Measurements from ENCODE around the gene HSF4. TPM values are rescaled to one million over a fixed set of nuclear protein-coding genes. Genes with fewer than 3 reads are reported as not detected.
"Not testable (repeated sequence)": the region's sequence is repeated elsewhere in the genome, so short reads cannot be mapped to it uniquely, and the experiment has no call there.

HSF4 gene, protein sequence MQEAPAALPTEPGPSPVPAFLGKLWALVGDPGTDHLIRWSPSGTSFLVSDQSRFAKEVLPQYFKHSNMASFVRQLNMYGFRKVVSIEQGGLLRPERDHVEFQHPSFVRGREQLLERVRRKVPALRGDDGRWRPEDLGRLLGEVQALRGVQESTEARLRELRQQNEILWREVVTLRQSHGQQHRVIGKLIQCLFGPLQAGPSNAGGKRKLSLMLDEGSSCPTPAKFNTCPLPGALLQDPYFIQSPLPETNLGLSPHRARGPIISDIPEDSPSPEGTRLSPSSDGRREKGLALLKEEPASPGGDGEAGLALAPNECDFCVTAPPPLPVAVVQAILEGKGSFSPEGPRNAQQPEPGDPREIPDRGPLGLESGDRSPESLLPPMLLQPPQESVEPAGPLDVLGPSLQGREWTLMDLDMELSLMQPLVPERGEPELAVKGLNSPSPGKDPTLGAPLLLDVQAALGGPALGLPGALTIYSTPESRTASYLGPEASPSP
- total RNA-seq (2014; rRNA removed; shearing (Covaris generic)) = 1.6 and 4.0 TPM in 2 replicates

DNA sequence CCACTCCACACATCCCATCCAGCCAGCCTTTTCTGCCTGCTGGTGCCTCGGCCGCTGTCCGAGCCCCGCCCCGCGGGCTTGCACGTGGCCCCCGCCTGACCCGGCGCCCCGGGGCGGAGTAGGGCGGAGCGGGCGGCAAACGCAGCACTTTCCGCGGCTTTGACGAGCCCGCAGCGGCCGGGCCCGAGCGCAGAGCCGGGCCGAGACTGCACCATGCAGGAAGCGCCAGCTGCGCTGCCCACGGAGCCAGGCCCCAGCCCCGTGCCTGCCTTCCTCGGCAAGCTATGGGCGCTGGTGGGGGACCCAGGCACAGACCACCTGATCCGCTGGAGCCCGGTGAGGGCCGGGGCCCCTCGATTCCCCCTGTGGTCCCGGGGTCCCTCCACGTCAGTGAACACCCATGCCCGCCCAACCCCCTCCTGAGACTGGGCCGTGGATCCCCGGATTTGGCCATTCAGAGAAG, at the start of gene HSF4:
HSF4 (plus strand) TSS at position 147 of the 463 bp plus-strand sequence; CDS start at position 214, 67 bp downstream.
- no peaks in the 10 kb centered on the region for H3K36me3 ChIP-seq (replicated peaks; ENCODE audit: control insufficient read depth, insufficient read depth, low read length)
- peak within 1 kb of the TSS; percentile 43 for H3K4me3 ChIP-seq (ENCODE audit: insufficient read depth, low read depth, low read length)
- H3K27me3 ChIP-seq (ENCODE audit: control insufficient read depth, insufficient read depth, low read length) = peaks cover 99% of the 10 kb centered on the region
- peak; percentile 90 for DNase-seq

DNA sequence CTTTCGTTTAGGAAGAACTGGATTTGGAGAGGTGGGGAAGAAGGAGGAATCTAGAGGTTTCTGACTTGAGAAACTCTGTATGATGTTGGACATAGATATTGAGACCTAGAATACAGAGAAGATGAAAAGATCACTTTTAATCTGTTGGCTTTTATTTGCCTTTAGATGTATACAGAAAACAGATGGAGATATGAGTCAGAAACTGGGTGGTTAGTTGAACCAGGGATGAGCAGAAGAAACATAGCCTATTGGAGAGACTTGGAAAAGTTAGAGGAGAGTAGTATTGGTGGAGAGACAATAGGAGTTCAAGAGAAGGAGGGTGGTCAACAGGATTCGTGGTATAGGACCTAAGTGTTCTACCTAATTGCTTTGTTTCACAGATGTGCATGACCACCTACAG, 49.8 kb upstream of the HSF4 start:
- DNase-seq = no peak
- Histone ChIP-seq H3K4me3 (ENCODE audit: insufficient read depth, low read depth, low read length) (no peak overlapping the region), H3K27me3 (ENCODE audit: control insufficient read depth, insufficient read depth, low read length) (no peaks in the 10 kb centered on the region), H3K36me3 (replicated peaks; ENCODE audit: control insufficient read depth, insufficient read depth, low read length) (no peaks in the 10 kb centered on the region)

DNA sequence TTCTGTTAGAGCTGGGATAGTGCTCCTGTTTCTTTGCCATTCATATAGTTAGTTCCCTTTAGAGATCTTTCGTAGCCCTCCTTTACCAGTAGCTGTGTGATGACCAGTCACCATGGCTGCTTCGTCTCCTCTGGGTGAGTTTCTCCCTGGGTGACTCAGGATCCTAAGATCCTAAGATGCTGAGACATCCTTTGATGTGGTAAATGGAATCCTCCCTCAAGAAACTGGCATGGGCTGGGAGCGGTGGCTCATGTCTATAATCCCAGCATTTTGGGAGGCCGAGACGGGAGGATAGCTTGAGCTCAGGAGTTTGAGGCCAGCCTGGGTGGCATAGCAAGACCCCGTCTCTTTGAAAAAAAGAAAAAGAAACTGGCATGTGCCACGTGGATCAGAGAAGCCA, 48.9 kb upstream of the HSF4 start:
- Histone ChIP-seq H3K36me3 (replicated peaks; ENCODE audit: control insufficient read depth, insufficient read depth, low read length) (peaks cover 2% of the 10 kb centered on the region), H3K27me3 (ENCODE audit: control insufficient read depth, insufficient read depth, low read length) (no peaks in the 10 kb centered on the region), H3K4me3 (ENCODE audit: insufficient read depth, low read depth, low read length) (no peak overlapping the region)
- DNase-seq = no peak

DNA sequence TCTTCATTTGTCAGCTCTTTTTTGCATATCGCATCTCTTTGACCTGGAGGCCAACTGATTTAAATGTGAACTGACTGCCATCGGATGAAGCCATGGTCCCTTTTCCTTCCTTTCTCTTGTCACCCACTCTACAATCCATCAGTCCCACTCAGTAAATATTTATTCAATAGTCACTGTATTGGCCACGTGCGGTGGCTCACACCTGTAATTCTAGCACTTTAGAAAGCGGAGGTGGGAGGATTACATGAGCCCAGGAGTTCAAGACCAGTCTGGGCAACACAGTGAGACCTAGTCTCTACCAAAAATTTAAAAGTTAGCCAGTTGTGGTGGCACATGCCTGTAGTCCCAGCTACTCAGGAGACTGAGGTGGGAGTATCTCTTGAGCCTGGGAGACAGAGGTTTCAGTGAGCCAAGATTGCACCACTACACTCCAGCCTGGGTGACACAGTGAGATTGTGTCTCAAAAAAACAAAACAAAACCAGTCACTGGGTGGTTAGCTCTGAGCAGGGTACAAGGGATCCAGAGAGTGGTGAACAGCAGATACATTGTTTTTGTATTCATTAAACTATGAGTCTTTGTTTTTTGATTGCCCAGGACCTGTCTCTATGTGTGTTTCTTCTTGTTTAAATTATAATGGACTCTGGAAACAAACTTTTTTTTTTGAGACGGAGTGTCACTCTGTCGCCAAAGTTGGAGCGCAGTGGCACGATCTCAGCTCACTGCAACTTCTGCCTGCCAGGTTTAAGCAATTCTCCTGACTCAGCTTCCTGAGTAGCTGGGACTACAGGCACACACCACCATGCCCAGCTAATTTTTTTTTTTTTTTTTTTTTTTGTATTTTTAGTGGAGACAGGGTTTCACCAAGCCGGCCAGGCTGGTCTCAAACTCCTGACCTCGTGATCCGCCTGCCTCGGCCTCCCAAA, 47.9 kb upstream of the HSF4 start:
- H3K36me3 ChIP-seq (replicated peaks; ENCODE audit: control insufficient read depth, insufficient read depth, low read length) = peaks cover 2% of the 10 kb centered on the region
- no peak overlapping the region for H3K4me3 ChIP-seq (ENCODE audit: insufficient read depth, low read depth, low read length)
- DNase-seq = no peak
- no peaks in the 10 kb centered on the region for H3K27me3 ChIP-seq (ENCODE audit: control insufficient read depth, insufficient read depth, low read length)

DNA sequence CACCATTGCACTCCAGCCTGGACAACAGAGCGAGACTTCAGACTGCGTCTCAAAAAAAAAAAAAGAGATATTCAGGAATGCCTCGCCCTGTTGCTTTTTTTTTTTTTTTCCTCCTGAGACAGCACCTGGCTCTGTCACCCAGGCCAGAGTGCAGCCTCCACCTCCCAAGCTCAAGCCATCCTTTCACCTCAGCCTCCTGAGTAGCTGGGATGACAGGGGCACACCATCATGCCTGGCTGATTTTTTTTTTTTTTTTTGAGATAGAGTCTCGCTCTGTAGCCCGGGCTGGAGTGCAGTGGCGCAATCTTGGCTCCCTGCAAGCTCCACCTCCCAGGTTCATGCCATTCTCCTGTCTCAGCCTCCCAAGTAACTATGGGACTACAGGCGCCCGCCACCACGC, 46.8 kb upstream of the HSF4 start:
- Histone ChIP-seq H3K36me3 (replicated peaks; ENCODE audit: control insufficient read depth, insufficient read depth, low read length) (peaks cover 4% of the 10 kb centered on the region), H3K27me3 (ENCODE audit: control insufficient read depth, insufficient read depth, low read length) (no peaks in the 10 kb centered on the region), H3K4me3 (ENCODE audit: insufficient read depth, low read depth, low read length) (no peak overlapping the region)
- DNase-seq = no peak

DNA sequence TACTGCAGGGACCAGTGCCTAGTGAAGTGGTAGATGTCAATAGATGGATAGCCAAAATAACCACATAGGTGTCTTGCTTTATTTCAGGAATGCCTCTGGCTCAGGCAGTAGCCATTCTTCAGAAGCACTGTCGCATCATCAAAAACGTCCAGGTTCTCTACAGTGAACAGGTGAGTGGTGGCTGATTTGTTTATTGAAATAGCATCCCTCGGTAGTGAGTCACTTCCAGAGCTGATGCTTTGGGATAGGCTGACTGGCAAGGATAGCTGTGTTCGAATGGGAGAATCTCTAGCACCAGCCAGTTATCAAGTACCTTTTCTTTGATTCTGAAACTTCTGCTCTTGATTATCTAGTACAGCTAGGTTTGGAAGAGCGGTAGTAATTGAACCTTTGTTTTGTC, 44.5 kb upstream of the HSF4 start:
- peaks cover 5% of the 10 kb centered on the region for H3K36me3 ChIP-seq (replicated peaks; ENCODE audit: control insufficient read depth, insufficient read depth, low read length)
- no peak for DNase-seq
- H3K27me3 ChIP-seq (ENCODE audit: control insufficient read depth, insufficient read depth, low read length) = no peaks in the 10 kb centered on the region
- H3K4me3 ChIP-seq (ENCODE audit: insufficient read depth, low read depth, low read length) = no peak overlapping the region

DNA sequence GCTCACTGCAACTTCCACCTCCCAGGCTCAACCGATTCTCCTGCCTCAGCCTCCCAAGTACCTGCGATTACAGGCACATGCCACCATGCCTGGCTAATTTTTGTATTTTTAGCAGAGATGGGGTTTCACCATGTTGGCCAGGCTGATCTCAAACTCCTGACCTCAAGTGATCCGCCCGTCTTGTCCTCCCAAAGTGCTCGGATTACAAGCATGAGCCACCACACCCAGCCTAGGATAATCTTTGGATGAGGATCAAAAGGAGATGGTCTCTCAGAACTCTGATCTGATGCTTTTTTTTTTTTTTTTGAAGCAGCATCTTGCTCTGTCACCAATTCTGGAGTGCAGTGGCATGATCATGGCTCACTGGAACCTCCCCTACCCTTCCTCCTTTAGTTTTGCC, 41.7 kb upstream of the HSF4 start:
- not testable (repeated sequence) for H3K27me3 ChIP-seq (ENCODE audit: control insufficient read depth, insufficient read depth, low read length); DNase-seq; H3K4me3 ChIP-seq (ENCODE audit: insufficient read depth, low read depth, low read length); H3K36me3 ChIP-seq (replicated peaks; ENCODE audit: control insufficient read depth, insufficient read depth, low read length)

DNA sequence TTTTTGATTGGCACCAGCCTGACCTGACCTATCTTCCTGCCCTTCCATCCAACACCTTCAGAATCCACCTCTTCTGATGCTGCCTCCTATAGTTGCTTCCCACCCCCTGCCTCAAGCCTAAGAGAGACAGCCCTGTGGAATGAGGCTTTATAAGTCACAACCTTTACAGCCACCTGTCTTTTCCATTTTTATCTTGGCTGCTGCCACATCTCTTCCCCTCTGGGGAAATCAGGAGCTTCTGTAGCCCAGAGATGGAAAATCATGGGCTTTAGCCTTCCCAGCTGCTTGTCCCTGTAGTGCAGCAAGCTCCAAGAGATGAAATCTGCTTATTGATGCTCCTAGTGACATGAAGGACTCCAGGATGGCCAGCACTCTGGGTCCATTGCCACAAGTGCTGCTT, 36.1 kb upstream of the HSF4 start:
- no peak for DNase-seq
- Histone ChIP-seq H3K27me3 (ENCODE audit: control insufficient read depth, insufficient read depth, low read length) (no peaks in the 10 kb centered on the region), H3K36me3 (replicated peaks; ENCODE audit: control insufficient read depth, insufficient read depth, low read length) (peaks cover 5% of the 10 kb centered on the region; the same call in 1 of the 2 replicates), H3K4me3 (ENCODE audit: insufficient read depth, low read depth, low read length) (no peak overlapping the region)

DNA sequence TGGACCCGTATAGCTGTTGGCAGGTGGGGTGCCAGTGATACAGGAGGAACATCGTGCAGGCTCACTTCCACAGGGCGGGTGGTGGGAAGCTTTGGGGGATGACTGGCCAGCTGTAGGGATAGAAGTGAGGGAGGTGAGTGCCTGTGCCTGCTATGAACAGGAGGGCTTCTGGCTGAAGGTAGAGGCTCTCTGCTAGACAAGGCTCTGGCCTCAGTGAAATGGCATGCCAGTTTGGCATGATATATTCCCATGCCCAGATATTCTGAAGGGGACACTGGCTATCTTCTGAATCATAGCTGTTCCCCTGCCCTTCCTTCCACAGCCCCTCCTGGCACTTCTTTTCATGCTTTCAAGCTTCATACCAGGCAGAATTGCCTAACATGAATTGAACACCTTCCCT, 35.7 kb upstream of the HSF4 start:
- DNase-seq = no peak
- no peak overlapping the region for H3K4me3 ChIP-seq (ENCODE audit: insufficient read depth, low read depth, low read length)
- H3K36me3 ChIP-seq (replicated peaks; ENCODE audit: control insufficient read depth, insufficient read depth, low read length) = peaks cover 6% of the 10 kb centered on the region
- no peaks in the 10 kb centered on the region for H3K27me3 ChIP-seq (ENCODE audit: control insufficient read depth, insufficient read depth, low read length)

DNA sequence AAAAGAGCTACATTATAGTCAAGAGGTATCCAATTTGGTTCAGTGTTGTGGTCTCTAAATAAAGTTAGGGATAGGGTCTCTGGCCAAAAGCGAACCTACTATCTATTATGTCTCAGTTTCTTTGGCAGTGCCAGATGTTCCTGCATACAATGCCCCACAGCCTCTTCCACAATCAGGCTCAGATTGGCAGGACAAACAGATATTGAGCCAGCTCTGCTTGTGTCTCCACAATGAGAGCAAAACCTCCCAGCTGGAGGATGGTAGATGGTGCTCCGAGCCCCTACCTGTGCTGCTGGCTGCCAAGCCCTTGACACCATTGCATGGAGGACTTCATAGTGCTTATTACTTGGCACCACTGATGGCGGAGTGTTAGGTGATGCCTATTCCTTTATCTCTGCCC, 35.1 kb upstream of the HSF4 start:
- Histone ChIP-seq H3K27me3 (ENCODE audit: control insufficient read depth, insufficient read depth, low read length) (no peaks in the 10 kb centered on the region), H3K36me3 (replicated peaks; ENCODE audit: control insufficient read depth, insufficient read depth, low read length) (peaks cover 10% of the 10 kb centered on the region), H3K4me3 (ENCODE audit: insufficient read depth, low read depth, low read length) (no peak overlapping the region)
- DNase-seq = no peak

DNA sequence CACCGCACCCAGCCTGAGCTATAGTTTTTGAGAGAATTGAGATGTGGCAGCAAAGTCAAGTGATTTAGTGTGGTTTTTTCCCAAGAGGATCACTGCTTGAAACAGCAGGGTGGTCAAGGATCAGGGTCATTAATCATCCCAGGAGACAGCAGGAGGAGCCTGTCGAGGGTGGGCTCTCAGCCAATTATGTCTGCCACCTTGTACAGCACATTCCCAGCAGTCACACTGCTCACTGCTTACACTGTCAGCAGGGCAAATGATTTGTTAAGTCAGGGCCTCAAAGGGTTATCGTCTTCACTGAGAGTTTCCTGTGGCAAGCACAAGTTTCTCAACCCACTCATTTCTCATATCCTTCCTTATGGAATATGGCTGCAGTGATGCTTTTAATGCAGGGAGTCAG, 26.9 kb upstream of the HSF4 start:
- Histone ChIP-seq H3K4me3 (ENCODE audit: insufficient read depth, low read depth, low read length) (no peak overlapping the region), H3K27me3 (ENCODE audit: control insufficient read depth, insufficient read depth, low read length) (no peaks in the 10 kb centered on the region), H3K36me3 (replicated peaks; ENCODE audit: control insufficient read depth, insufficient read depth, low read length) (peaks cover 26% of the 10 kb centered on the region)
- no peak for DNase-seq

DNA sequence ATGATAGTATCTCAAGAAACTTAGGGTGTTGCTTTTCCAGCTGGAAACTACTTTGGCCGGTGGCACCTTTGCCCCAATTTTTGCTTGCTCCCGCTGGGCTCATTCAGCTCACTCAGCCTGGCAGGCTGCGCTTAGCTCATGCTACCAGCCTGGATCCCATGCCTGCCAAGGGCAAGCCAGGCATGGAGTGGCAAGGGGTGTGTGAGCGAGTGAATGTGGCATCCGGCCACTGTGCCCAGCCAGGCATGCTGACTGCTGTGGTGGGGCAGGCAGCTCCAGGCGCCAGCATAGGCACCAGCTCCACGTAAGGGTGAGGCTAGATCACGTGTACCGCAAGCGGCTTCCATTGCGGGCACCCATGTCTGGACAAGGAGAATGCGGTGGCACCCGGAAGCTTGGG, 23.2 kb upstream of the HSF4 start:
- Histone ChIP-seq H3K36me3 (replicated peaks; ENCODE audit: control insufficient read depth, insufficient read depth, low read length) (peaks cover 31% of the 10 kb centered on the region), H3K27me3 (ENCODE audit: control insufficient read depth, insufficient read depth, low read length) (no peaks in the 10 kb centered on the region), H3K4me3 (ENCODE audit: insufficient read depth, low read depth, low read length) (no peak overlapping the region)
- no peak for DNase-seq

DNA sequence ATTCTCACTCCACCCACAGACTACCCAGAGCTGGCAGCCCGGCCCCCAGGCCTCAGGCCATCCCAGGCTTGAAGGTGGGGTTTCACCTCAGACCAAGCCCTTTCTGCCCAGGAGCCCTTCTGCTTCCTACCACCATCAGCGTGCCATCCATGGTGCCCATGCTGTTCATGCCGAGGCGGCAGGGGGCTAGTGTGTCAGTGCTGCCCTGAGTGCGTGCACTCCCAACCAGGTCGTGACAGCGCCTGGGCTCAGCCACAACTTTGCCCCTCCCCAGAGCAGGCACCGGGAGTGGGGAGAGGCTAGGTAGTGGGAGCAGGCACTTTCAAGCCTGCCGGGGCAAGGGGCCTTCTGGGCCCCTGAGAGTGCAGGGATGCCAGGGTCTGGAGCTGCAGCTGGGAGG, 22.2 kb upstream of the HSF4 start:
- Histone ChIP-seq H3K4me3 (ENCODE audit: insufficient read depth, low read depth, low read length) (no peak overlapping the region), H3K27me3 (ENCODE audit: control insufficient read depth, insufficient read depth, low read length) (no peaks in the 10 kb centered on the region), H3K36me3 (replicated peaks; ENCODE audit: control insufficient read depth, insufficient read depth, low read length) (peaks cover 39% of the 10 kb centered on the region)
- DNase-seq = no peak

DNA sequence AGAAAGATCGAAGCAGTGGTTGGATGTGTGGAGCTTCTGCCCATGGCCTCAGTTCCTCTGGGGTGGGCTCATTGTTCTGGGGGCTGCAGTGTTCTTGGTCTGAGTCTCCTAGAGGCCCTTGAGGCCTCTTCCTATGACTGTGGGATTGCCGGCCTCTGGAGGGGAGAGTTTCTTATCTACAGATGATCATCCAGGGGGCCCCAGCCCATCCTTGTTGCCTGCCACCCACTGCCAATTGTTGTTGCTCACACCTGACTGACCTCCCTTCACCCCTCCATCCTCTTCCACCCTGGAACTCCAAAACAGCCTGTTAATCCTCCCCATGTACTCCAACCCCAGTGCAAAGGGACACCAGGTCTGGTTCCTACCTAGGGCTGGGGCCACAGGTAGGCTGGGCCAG, 19.6 kb upstream of the HSF4 start:
- no peak for DNase-seq
- Histone ChIP-seq H3K4me3 (ENCODE audit: insufficient read depth, low read depth, low read length) (no peak overlapping the region), H3K27me3 (ENCODE audit: control insufficient read depth, insufficient read depth, low read length) (peaks cover 6% of the 10 kb centered on the region; the same call in 1 of the 2 replicates), H3K36me3 (replicated peaks; ENCODE audit: control insufficient read depth, insufficient read depth, low read length) (peaks cover 41% of the 10 kb centered on the region)

DNA sequence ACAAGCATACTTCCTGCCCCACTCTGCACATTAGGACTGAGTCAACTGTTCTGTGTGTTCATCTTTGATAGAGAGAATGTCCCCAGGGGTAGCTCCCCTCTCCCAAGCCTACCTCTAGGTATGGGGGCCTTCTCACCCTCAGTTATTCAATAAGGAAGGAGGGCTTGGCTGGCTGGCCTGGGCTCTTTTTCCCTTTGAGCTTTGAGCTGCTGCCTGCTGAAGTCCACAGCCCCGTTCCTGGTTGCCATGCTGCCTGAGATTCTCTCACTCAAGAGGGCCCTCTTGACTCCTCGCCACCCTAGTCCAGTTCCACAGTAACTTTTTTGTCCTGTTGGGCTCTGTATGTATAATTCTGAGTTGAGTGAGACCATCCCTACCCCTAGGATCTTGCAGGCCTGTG, 18.8 kb upstream of the HSF4 start:
- no peak for DNase-seq
- Histone ChIP-seq H3K36me3 (replicated peaks; ENCODE audit: control insufficient read depth, insufficient read depth, low read length) (peaks cover 38% of the 10 kb centered on the region), H3K4me3 (ENCODE audit: insufficient read depth, low read depth, low read length) (no peak overlapping the region), H3K27me3 (ENCODE audit: control insufficient read depth, insufficient read depth, low read length) (peaks cover 14% of the 10 kb centered on the region)
